Ishikawa (cell line): ENCODE data around the gene CCDC144A.

Experiments used
- CEBPB ChIP-seq: IDR thresholded peaks from 2 replicates; pipeline ENCODE4 v1.6.1; 2012
- CREB1 ChIP-seq: IDR thresholded peaks from 2 replicates; pipeline ENCODE4 v1.6.1; 2012; ENCODE audit warnings: low read depth
- EP300 ChIP-seq: IDR thresholded peaks from 2 replicates; pipeline ENCODE4 v1.6.1; 2012; ENCODE audit warnings: borderline replicate concordance
- MAX ChIP-seq: IDR thresholded peaks from 2 replicates; pipeline ENCODE4 v1.6.1; 2012
- RAD21 ChIP-seq: IDR thresholded peaks from 2 replicates; pipeline ENCODE4 v1.6.1; 2012; ENCODE audit warnings: low read depth
- TAF1 ChIP-seq: IDR thresholded peaks from 2 replicates; pipeline ENCODE4 v1.6.1; 2012; ENCODE audit warnings: low read depth, mild to moderate bottlenecking
- TCF12 ChIP-seq: IDR thresholded peaks from 2 replicates; pipeline ENCODE4 v1.6.1; 2012; ENCODE audit warnings: low read depth

- TF ChIP-seq RAD21 (no peak), EP300 (no peak), TAF1 (no peak), TCF12 (no peak), CEBPB (no peak), CREB1 (no peak), MAX (no peak)
Measured at GRCh38 chr17:16818340-16818739, 128.3 kb downstream of the CCDC144A start.
